Measurements from ENCODE around the gene MAFF. TPM values are rescaled to one million over a fixed set of nuclear protein-coding genes. Genes with fewer than 3 reads are reported as not detected.
A peak's percentile ranks its signal among the peaks of the same experiment; 100 is the strongest.

Gene MAFF
- total RNA-seq, 1 experiment from 2014 or later, result 5.8 TPM

DNA sequence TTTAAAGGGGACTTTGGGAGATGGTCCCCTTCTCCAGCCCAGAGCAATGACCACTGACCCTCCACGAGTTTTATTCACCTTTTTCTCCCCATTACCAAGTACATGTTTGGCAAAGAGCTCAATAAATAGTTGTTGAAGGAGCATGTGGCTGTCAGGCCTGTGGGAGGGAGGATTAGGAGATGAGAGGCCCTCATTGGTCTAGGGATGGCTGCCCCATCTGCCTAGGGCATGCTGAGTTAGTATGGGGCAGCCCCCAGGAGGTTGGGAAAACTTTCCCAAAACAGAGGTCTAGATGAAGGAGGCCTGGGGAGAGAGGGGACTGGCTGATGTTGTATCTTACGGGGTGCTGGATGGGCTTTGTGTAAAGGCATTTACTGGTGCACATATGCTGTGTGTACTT lies 10.6 kb downstream of the MAFF start:
- no peak overlapping the region for H3K4me2 ChIP-seq (ENCODE audit: insufficient read depth, insufficient read length, low read length)
- peak overlapping the region in 1 of 3 experiments; percentile 11; a peak in 1 of 7 replicates for H3K27ac Mint-ChIP-seq
- no CpG with 5 or more reads among the region's 2 CpGs for WGBS (ENCODE audit: extremely low coverage, insufficient read length, low lambda C conversion rate)
- H3K9ac ChIP-seq (ENCODE audit: extremely low read depth, insufficient read length, low read length), result no peak overlapping the region
- no peak overlapping the region for H3K4ac ChIP-seq (ENCODE audit: low read depth, low read length)
- H3K9me3 ChIP-seq (ENCODE audit: control insufficient read depth, low read depth, low read length), result no peaks in the 10 kb centered on the region
- no peak overlapping the region for H2BK12ac ChIP-seq (ENCODE audit: insufficient read length, low read depth, low read length)
- no peak overlapping the region for H4K5ac ChIP-seq (ENCODE audit: insufficient read length, low read depth, low read length)
- H3K23me2 ChIP-seq (ENCODE audit: insufficient read length, low read depth, low read length, poor library complexity, severe bottlenecking), result peaks cover 3% of the 10 kb centered on the region
- peaks cover 0 to 2% of the 10 kb centered on the region in 2 experiments; a peak in 1 of 5 replicates for H3K9me3 Mint-ChIP-seq
- H2AFZ ChIP-seq (ENCODE audit: low read length), result no peak overlapping the region
- no peaks in the 10 kb centered on the region; the same call in 1 of the 2 replicates for H3K27me3 ChIP-seq (ENCODE audit: insufficient read depth, low read length)
- no peak overlapping the region for H3T11ph ChIP-seq (ENCODE audit: low read length)
- H3K4me1 Mint-ChIP-seq, result peaks cover 12 to 24% of the 10 kb centered on the region in 2 experiments
- H3K18ac ChIP-seq (ENCODE audit: insufficient read length, low read depth, low read length), result no peak overlapping the region
- H3K36me3 Mint-ChIP-seq (ENCODE audit: insufficient read depth in 1 of 3, low read depth in 3 of 3), result peaks cover 4 to 8% (median 6%) of the 10 kb centered on the region in 3 experiments
- peaks cover 22% of the 10 kb centered on the region for H3K27me3 Mint-ChIP-seq (ENCODE audit: low read depth)
- H3K4me3 Mint-ChIP-seq, result peak overlapping the region in 1 of 2 experiments; percentile 40; a peak in 1 of 5 replicates
- no peak for DNase-seq
- no peaks in the 10 kb centered on the region for H3K79me2 ChIP-seq (ENCODE audit: insufficient read depth, low read length)
- H4K20me1 ChIP-seq (ENCODE audit: control insufficient read depth, insufficient read depth, insufficient read length), result no peaks in the 10 kb centered on the region
- no peaks in the 10 kb centered on the region for H3K4me1 ChIP-seq (ENCODE audit: insufficient read depth, low read length)
- TF ChIP-seq, protein P1, sequence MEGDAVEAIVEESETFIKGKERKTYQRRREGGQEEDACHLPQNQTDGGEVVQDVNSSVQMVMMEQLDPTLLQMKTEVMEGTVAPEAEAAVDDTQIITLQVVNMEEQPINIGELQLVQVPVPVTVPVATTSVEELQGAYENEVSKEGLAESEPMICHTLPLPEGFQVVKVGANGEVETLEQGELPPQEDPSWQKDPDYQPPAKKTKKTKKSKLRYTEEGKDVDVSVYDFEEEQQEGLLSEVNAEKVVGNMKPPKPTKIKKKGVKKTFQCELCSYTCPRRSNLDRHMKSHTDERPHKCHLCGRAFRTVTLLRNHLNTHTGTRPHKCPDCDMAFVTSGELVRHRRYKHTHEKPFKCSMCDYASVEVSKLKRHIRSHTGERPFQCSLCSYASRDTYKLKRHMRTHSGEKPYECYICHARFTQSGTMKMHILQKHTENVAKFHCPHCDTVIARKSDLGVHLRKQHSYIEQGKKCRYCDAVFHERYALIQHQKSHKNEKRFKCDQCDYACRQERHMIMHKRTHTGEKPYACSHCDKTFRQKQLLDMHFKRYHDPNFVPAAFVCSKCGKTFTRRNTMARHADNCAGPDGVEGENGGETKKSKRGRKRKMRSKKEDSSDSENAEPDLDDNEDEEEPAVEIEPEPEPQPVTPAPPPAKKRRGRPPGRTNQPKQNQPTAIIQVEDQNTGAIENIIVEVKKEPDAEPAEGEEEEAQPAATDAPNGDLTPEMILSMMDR (conservative IDR thresholded peaks at IDR 0.05), result no peak
- no peak overlapping the region for H3K27ac ChIP-seq (ENCODE audit: insufficient read length, low read depth, low read length)
- no peak overlapping the region for H2BK120ac ChIP-seq (ENCODE audit: low read depth, low read length, poor library complexity, severe bottlenecking)
- H4K8ac ChIP-seq (replicated peaks; ENCODE audit: insufficient read length, low read depth, low read length), result no peak overlapping the region
- no peaks in the 10 kb centered on the region for H3K79me1 ChIP-seq (ENCODE audit: insufficient read depth, low read depth, low read length, poor library complexity, severe bottlenecking)
- H3K23ac ChIP-seq (ENCODE audit: insufficient read length, low read depth, low read length), result no peak overlapping the region
- no peak overlapping the region for H4K91ac ChIP-seq (ENCODE audit: insufficient read length, low read depth, low read length)
- no peak overlapping the region for H3K14ac ChIP-seq (ENCODE audit: insufficient read depth, low read length)
- no peak overlapping the region for H2BK15ac ChIP-seq (ENCODE audit: low read depth, low read length)
- no peak overlapping the region for H2BK20ac ChIP-seq (ENCODE audit: low read depth, low read length, poor library complexity, severe bottlenecking)
- H2BK5ac ChIP-seq (ENCODE audit: insufficient read length, low read length), result no peak overlapping the region
- H2AK5ac ChIP-seq (ENCODE audit: insufficient read length, low read length), result no peak overlapping the region
- no peak overlapping the region for H3K56ac ChIP-seq (ENCODE audit: insufficient read length, low read depth, low read length)
